Kidney tubule cell (primary cell): ENCODE results near the gene AAMDC.
"Not testable (repeated sequence)": the region's sequence is repeated elsewhere in the genome, so short reads cannot be mapped to it uniquely, and the experiment has no call there.

Experiments used
- DNase-seq: peaks from one replicate; pipeline ENCODE4 v3.0.0-alpha.2; 2018; ENCODE audit warnings: low spot score

The AAMDC gene

DNA sequence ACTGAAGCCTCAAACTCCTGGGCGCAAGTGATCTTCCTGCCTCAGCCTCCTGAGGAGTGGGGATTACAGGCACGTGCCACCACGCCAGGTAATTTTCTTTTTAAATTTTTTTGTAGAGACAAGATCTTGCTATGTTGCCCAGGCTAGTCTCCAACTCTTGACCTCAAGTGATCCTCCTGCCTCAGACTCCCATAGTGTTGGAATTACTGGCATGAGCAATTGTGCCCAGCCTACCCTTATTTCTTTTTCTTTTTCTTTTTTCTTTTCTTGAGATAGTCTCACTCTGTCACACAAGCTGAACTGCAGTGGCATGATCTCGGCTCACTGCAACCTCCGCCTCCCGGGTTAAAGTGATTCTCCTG, 63.9 kb downstream of the AAMDC start:
- DNase-seq = no peak

DNA sequence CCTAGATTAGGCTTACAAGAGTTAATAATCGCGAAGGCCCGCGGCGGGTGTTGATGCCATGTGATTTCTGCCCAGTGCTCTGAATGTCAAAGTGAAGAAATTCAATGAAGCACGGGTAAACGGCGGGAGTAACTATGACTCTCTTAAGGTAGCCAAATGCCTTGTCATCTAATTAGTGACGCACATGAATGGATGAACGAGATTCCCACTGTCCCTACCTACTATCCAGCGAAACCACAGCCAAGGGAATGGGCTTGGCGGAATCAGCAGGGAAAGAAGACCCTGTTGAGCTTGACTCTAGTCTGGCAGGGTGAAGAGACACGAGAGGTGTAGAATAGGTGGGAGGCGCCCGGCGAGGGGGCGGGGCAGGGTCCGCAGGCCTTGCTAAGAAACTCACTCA, 65.5 kb downstream of the AAMDC start:
- DNase-seq = no peak

DNA sequence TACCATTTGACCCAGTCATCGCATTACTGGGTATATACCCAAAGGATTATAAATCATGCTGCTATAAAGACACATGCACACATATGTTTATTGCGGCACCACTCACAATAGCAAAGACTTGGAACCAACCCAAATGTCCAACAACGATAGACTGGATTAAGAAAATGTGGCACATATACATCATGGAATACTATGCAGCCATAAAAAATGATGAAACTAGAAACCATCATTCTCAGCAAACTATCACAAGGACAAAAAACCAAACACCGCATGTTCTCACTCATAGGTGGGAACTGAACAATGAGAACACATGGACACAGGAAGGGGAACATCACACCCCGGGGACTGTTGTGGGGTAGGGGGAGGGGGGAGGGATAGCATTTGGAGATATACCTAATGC, 68.1 kb downstream of the AAMDC start:
- DNase-seq = not testable (repeated sequence)

DNA sequence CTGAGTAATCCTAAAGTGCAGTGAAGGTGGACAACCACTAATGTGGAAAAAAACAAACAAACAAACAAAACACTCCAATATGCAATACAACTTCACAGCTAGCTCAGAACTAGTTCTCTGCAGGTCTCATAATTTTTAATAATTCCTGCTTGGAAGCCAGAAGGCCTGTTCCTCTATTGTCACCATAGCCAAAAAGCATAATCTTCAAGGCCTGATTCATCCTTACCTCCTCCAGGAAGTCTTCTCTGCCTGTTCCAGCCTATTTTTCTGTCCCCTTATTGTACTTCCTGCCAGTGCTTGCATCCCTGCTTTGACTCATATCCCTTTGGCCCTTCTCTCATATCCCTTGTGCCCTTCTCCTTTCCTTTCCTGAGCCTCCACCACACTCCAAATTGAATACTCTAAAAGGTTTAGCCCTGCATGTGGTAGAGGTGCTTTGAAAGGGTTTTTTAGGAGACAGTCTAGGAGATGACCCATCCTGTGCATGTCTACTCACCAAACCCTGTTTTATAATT, 69.2 kb downstream of the AAMDC start:
- not testable (repeated sequence) for DNase-seq

DNA sequence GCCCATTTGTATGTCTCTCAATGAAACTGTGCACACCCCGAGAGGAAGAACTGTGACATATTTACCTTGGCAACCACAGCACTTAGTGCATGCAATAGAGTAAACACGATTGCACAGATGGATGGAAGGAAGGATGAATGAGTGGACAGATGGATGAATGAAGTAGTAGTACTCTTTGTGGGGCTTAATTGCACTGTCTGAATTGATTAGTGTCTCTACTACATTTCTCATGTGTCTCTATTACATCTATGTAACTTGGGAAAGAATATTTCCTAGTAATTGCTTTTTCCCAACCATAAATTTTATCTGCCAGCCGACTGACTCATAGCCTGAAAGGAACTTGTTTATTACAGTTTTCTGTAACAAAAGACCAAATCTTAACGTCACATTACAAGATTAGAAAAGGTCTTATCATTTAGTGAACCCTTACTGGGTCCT, 69.7 kb downstream of the AAMDC start:
- DNase-seq = not testable (repeated sequence)

- not testable (repeated sequence) for DNase-seq
Measured at GRCh38 chr11:77891256-77891655, 70.3 kb downstream of the AAMDC start.

DNA sequence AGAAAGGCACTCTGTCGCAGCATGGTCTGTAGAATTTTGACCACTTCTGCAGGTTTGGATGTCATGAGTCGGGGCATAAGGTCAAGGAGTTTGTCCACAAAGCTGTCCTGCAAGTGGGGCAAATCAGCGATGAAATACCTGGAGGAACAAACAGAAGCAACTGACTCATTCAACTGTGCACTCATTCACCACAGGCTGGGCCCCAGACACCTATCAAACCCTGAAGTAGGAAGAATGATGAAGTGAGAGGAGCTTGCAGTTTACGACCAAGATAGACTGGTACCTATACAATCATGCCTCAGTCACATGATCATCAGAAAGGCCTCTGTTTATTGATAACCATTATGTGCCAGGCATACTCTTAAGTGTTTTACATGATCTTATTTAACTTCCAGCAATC, 70.8 kb downstream of the AAMDC start:
- DNase-seq = not testable (repeated sequence)

DNA sequence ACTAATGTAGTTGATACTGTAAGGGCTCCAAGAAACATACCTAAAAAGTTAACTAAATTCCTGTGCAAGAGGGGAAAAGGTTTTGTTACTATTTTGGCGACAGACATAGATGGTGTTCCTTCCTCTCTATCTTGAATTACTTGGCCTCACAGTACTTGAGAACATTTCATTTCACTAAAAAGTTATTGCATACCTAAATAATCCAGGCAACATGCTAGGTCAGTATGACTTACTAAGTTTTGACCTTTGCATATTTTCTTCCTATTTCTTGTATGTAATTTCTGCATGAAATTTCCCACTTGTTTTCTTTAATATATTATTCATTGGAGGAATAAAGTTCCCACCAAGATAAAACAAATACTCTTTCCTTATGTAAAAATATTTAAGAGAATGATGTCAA, 74.0 kb downstream of the AAMDC start:
- not testable (repeated sequence) for DNase-seq

- DNase-seq = no peak
Measured at GRCh38 chr11:77908835-77909234, 87.9 kb downstream of the AAMDC start.

DNA sequence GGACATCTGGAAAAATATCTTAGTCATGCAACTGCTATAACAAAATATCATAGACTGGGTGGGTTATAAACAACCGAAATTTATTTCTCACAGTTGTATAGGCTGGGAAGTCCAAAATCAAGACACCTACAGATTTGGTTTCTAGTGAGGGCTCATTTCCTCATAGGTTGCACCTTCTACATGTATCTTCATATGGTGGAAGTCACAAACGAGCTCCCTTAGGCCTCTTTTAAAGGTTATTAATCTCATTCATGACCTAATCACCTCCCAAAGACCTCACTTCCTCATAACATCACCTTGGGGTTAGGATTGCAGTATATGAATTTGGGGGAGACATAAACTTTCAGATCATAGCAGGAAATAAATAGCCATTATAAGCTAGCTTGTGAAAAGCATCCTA, 88.3 kb downstream of the AAMDC start:
- DNase-seq = no peak

DNA sequence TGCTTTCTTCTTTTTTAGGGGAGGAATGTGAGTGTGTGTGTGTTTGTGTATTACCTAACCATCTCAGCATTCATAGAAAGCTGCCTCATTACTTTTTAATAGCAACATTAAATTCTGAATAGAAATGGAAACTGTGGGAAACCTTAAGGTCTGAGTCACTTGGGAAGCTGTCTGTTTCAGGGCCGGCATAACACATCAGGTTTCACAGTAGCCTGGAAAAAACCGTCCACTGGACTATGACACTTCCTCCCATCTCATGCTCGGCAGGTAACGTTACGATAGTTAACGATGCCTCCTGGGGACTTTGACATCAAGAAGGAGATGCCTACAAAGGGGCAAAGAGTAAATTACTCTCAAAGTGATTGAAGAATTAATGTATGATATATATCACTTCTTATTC, 89.9 kb downstream of the AAMDC start:
- not testable (repeated sequence) for DNase-seq

DNA sequence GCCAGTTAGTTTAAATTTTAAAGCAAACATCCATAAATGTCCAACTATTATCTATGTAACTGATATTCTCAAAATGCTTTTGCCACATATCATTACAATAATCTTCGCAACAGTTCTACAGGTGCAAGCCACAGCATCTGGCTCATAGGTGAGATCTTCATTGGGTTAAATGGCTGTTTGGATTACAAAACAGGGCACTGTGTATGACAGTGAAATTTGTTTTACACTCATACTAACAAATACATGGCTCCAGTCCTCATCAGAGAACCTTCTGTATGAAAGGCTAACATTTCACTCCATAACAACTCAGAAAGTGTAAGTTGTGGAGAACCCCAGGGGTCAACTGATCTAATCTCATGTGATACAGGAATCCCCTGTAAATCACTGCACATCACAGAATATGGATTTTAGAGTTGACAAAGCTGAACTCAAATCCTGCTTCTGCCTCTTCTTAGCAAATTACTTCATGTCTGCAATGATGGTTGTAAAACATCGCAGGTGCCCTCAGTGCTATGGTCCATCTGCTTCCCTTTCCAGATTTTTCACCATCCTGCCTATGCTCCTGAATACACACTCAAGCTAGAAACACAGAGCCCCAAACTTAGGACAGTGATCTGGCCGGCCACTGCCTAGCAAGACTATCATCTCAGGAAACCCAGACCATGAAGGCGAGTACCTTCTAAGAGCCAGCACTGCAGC, 92.8 kb downstream of the AAMDC start:
- DNase-seq = not testable (repeated sequence)

GRCh38 chr11:77914307-77914791, 93.4 kb downstream of the AAMDC start:
- DNase-seq = peak; percentile 51

- DNase-seq = not testable (repeated sequence)
Measured at GRCh38 chr11:77917713-77918112, 96.8 kb downstream of the AAMDC start.
